Natural killer cell (primary cell): Measurements from ENCODE around the gene KCNE2. TPM values are rescaled to one million over a fixed set of nuclear protein-coding genes. Genes with fewer than 3 reads are reported as not detected.

Experiments used
- ATAC-seq, 3 donors: fragments of 150-1000 bp in 2 of 3; fragments of 200-7000 bp in 1 of 3; cut with Tn5 transposase; 1 replicate in 1 of 3; 2 replicates in 2 of 3; pipeline ENCODE4 v1.10.0; 2021; ENCODE audit warnings: mild to moderate bottlenecking in 2 of 3, moderate library complexity in 2 of 3
- DNase-seq, 2 donors: peaks; one replicate each; pipeline versions ENCODE4 v3.0.0 to v3.0.0-alpha.2; 2013 to 2021; ENCODE audit warnings: mixed read lengths in 1 of 2
- H3K27ac ChIP-seq: one replicate; pipeline ENCODE4 v1.5.1; 2013; ENCODE audit warnings: mild to moderate bottlenecking, low read length
- H3K27me3 ChIP-seq: one replicate; pipeline ENCODE4 v1.6.1; 2013; ENCODE audit warnings: low read length; ENCODE audit not compliant: control insufficient read depth, insufficient read depth
- H3K36me3 ChIP-seq: one replicate; pipeline ENCODE4 v1.6.1; 2013; ENCODE audit warnings: low read length; ENCODE audit not compliant: control insufficient read depth, insufficient read depth
- H3K4me1 ChIP-seq: one replicate; pipeline ENCODE4 v1.6.1; 2013; ENCODE audit warnings: low read length; ENCODE audit not compliant: control insufficient read depth, insufficient read depth
- H3K4me3 ChIP-seq: one replicate; pipeline ENCODE4 v1.5.1; 2013; ENCODE audit warnings: low read length
- H3K9me3 ChIP-seq: one replicate; pipeline ENCODE4 v1.6.1; 2013; ENCODE audit warnings: low read length; ENCODE audit not compliant: control insufficient read depth, insufficient read depth
- H3K27ac Mint-ChIP-seq, 2 donors: one replicate each; pipeline ENCODE4 v1.8.0; 2022; ENCODE audit warnings: mild to moderate bottlenecking in 2 of 2, mixed read lengths in 2 of 2, moderate library complexity in 1 of 2
- H3K27me3 Mint-ChIP-seq, 2 donors: one replicate each; pipeline ENCODE4 v1.8.0; 2022; ENCODE audit warnings: low read depth in 2 of 2, mixed read lengths in 2 of 2
- H3K36me3 Mint-ChIP-seq: one replicate; pipeline ENCODE4 v1.8.0; 2022; ENCODE audit warnings: mixed read lengths
- H3K4me1 Mint-ChIP-seq, 2 donors: one replicate each; pipeline ENCODE4 v1.8.0; 2022; ENCODE audit warnings: mixed read lengths in 2 of 2
- H3K4me3 Mint-ChIP-seq: one replicate; pipeline ENCODE4 v1.8.0; 2022; ENCODE audit warnings: mild to moderate bottlenecking, moderate library complexity, mixed read lengths
- H3K9me3 Mint-ChIP-seq, 2 donors: one replicate each; pipeline ENCODE4 v1.8.0; 2022; ENCODE audit warnings: mixed read lengths in 2 of 2
- CTCF ChIP-seq: fragments of 200-600 bp; IDR thresholded peaks from one replicate; pipeline ENCODE4 v1.8.0; 2022; ENCODE audit warnings: antibody characterized with exemption
- WGBS: methylation state at CpG from one replicate; pipeline ENCODE4 v1.1.7; 2013; ENCODE audit warnings: missing lambda C conversion rate; ENCODE audit not compliant: insufficient coverage; 5-methylcytosine and 5-hydroxymethylcytosine counted together
- intact Hi-C: fragments of 100-400 bp; cut with micrococcal nuclease; formaldehyde crosslinking; loops from one replicate; pipeline ENCODE4 v1.14.2; 2022
- total RNA-seq, 4 donors: library from RNA; stranded (reverse); fragments of 120-200 nt in 1 of 4; gene quantifications; one replicate each; pipeline versions ENCODE4 v1.2.3 to v1.2.4, GENCODE V29; 2013 to 2022

Gene KCNE2
- total RNA-seq, 3 donors from 2014 or later (not counting 1 experiment from before 2014, with no cell fraction given): 0.60 TPM; not detected in 2

GRCh38 chr21:34336245-34336644, 27.6 kb upstream of the KCNE2 start:
- intact Hi-C loops: no loop called here
- Mint-ChIP-seq H3K4me3 (no peak overlapping the region), H3K4me1 (peaks cover 14 to 22% of the 10 kb centered on the region in 2 donors), H3K36me3 (no peaks in the 10 kb centered on the region), H3K27me3 (peaks cover 10% of the 10 kb centered on the region in 2 donors), H3K27ac (no peak overlapping the region), H3K9me3 (no peaks in the 10 kb centered on the region)
- Histone ChIP-seq H3K36me3 (no peaks in the 10 kb centered on the region), H3K4me3 (no peak overlapping the region), H3K4me1 (peaks cover 7% of the 10 kb centered on the region), H3K27me3 (no peaks in the 10 kb centered on the region), H3K9me3 (no peaks in the 10 kb centered on the region), H3K27ac (no peak overlapping the region)
- 79% methylated on average over 5 of the region's 5 CpGs for WGBS
- no peak for TF ChIP-seq CTCF
- ATAC-seq (no peak), DNase-seq (no peak)

- Mint-ChIP-seq H3K27ac (no peak overlapping the region), H3K27me3 (peaks cover 10% of the 10 kb centered on the region in 2 donors), H3K36me3 (no peaks in the 10 kb centered on the region), H3K4me1 (peaks cover 15 to 25% of the 10 kb centered on the region in 2 donors), H3K9me3 (no peaks in the 10 kb centered on the region), H3K4me3 (no peak overlapping the region)
- no peak for TF ChIP-seq CTCF
- Histone ChIP-seq H3K27me3 (no peaks in the 10 kb centered on the region), H3K27ac (no peak overlapping the region), H3K36me3 (no peaks in the 10 kb centered on the region), H3K4me1 (peaks cover 7% of the 10 kb centered on the region), H3K9me3 (no peaks in the 10 kb centered on the region), H3K4me3 (no peak overlapping the region)
- no peak for ATAC-seq
- intact Hi-C loops: no loop called here
- DNase-seq: no peak
- WGBS: 93% methylated on average over 13 of the region's 13 CpGs
Measured at GRCh38 chr21:34336756-34337391, 26.9 kb upstream of the KCNE2 start.

- H3K9me3 Mint-ChIP-seq: no peaks in the 10 kb centered on the region
- no peak overlapping the region for H3K4me3 Mint-ChIP-seq
- no peak for DNase-seq
- peaks cover 10% of the 10 kb centered on the region in 2 donors for H3K27me3 Mint-ChIP-seq
- Histone ChIP-seq H3K4me1 (peaks cover 7% of the 10 kb centered on the region), H3K27ac (no peak overlapping the region), H3K9me3 (no peaks in the 10 kb centered on the region), H3K36me3 (no peaks in the 10 kb centered on the region), H3K4me3 (no peak overlapping the region), H3K27me3 (no peaks in the 10 kb centered on the region)
- peaks cover 15 to 25% of the 10 kb centered on the region in 2 donors for H3K4me1 Mint-ChIP-seq
- no peak for TF ChIP-seq CTCF
- ATAC-seq: peak in 1 of 3 donors; percentile 15
- H3K36me3 Mint-ChIP-seq: no peaks in the 10 kb centered on the region
- intact Hi-C loops: no loop called here
- 15% methylated on average over 4 of the region's 6 CpGs for WGBS
- no peak overlapping the region for H3K27ac Mint-ChIP-seq
Measured at GRCh38 chr21:34337741-34338140, 26.1 kb upstream of the KCNE2 start.

- no peak overlapping the region for H3K4me3 ChIP-seq
- H3K9me3 ChIP-seq: no peaks in the 10 kb centered on the region
- no peak overlapping the region for H3K27ac ChIP-seq
- 94% methylated on average over 8 of the region's 8 CpGs for WGBS
- Mint-ChIP-seq H3K36me3 (no peaks in the 10 kb centered on the region), H3K4me1 (peaks cover 15 to 25% of the 10 kb centered on the region in 2 donors), H3K27ac (no peak overlapping the region), H3K4me3 (no peak overlapping the region), H3K27me3 (peaks cover 10% of the 10 kb centered on the region in 2 donors), H3K9me3 (no peaks in the 10 kb centered on the region)
- DNase-seq (no peak), ATAC-seq (no peak)
- TF ChIP-seq CTCF: no peak
- no peaks in the 10 kb centered on the region for H3K36me3 ChIP-seq
- H3K27me3 ChIP-seq: no peaks in the 10 kb centered on the region
- peaks cover 7% of the 10 kb centered on the region for H3K4me1 ChIP-seq
- intact Hi-C loops: no loop called here
Measured at GRCh38 chr21:34338226-34338625, 25.6 kb upstream of the KCNE2 start.
